ENCODE measurements around the gene HTRA3. TPM values are rescaled to one million over a fixed set of nuclear protein-coding genes. Genes with fewer than 3 reads are reported as not detected.

Gene HTRA3
- total RNA-seq, 1 donor from 2014 or later = 17.8 TPM

DNA sequence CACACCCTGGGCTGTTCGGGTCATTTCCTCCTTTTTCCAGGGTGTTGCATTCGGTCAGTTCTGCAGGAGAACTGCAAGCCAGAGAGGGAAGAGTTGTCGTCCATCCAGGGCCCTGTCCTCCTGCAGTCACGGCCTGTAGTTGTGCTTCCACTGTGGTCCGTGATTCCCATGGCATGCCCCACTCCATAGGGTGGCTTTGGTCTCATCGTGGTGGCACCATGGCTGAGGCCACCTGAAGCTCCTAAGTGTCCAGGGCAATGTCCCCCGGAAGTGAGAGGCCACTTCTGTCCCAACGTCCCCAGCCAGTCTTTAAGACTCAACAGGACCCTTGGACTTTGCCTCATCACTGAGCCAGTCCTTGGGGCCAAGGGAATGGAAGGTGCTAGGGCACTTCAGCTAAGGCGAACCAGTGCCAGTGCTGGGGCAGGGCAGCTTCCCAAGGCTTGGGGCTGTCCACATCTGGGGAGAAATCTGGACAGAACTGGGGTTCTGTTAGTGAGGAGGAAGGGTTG, 83.7 kb downstream of the HTRA3 start:
- DNase-seq (ENCODE audit: low spot score) = no peak

DNA sequence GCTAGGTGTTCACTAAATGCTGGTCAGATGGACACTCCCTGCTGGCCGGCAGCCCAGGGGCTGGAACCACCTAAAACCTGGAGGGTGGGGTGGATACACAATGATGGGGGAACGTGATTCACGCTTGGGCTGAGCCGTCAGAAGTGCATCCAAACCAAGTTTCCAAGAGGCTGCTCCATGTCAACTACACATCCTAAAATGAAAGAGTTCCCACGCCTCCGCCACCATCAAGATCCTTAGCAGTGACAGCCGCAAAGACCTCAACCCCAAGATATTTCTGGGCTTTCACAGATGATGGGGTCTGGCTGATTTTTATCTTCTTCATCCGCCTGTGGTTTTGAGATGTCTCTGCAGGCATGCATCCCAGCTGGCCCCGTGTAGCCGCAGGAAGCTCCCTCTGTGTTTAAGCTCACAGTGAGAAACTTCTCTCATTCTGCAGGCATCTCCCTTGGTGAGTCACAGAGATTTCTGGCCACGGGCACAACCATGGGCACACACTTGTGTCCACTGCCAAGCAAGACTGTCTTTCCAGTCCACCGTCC, 84.4 kb downstream of the HTRA3 start:
- DNase-seq (ENCODE audit: low spot score) = no peak

DNA sequence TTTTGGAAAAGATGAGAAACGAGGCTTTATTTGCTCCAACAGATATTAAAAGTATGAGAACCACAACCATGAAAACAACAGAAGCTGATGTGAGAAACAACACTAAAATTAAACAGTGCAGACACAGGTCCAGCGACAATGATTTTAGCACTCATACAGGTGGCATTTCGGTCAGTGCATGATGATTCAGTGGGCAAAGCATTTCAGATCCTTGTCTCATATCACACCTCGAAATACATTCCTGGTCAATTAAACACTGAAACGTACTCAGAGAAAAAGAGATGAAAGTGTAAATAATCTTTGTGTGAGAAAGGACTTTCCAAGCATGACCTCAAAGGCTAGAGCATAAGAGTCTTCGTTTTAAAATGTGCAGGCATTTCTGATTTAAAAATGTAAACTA, 85.8 kb downstream of the HTRA3 start:
- DNase-seq (ENCODE audit: low spot score) = no peak

DNA sequence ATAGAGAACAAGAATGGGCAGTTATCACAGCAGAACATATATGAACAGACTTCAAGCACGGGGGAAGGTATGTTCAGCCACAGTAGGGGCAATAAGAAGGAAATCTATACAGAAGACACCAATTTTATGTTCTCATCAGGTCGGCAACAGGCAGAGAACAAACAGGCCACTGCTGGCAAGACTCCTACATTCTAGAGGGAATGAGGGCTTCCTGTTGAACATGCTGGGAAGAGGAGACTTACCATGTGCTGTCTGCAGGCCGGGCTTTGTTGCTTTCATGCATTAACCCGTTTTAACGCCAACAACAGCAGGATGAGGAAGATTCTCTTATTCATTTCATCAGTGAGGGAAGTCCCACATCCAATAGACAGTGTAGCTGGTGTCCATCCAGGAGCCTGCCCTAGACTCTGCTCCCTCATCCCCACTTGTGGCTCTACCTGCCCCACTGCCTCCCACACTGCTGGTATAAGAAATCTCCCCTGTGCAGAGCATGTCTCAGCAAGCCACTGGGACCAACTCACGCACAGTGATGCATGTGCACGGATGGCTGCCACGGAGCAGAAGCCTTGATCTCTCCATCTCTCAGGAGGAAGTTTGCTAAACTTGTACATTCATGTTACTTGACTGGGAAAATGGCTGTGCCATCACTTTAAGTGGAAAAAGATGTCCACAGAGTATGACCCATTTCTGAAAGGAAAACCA, 86.5 kb downstream of the HTRA3 start:
- peak; percentile 45 for DNase-seq (ENCODE audit: low spot score)

Other genes with a start within 250 kb of the HTRA3 start
- 0.96 TPM for gene ABLIM2, start 110.9 kb upstream of the HTRA3 start, total RNA-seq (ENCODE audit: insufficient read depth, low replicate concordance)
- 59.5 TPM for gene SH3TC1, start 70.5 kb upstream of the HTRA3 start, total RNA-seq (ENCODE audit: insufficient read depth, low replicate concordance)
- gene ACOX3, start 171.0 kb downstream of the HTRA3 start, total RNA-seq (ENCODE audit: insufficient read depth, low replicate concordance) = 46.9 TPM
- gene TRMT44, start 171.0 kb downstream of the HTRA3 start, total RNA-seq (ENCODE audit: insufficient read depth, low replicate concordance) = 42.9 TPM